ENCODE data around the gene RNF207. TPM values are rescaled to one million over a fixed set of nuclear protein-coding genes. Genes with fewer than 3 reads are reported as not detected.
A peak's percentile ranks its signal among the peaks of the same experiment; 100 is the strongest.

The RNF207 gene
- total RNA-seq, 1 donor from 2014 or later = 4.9 TPM

DNA sequence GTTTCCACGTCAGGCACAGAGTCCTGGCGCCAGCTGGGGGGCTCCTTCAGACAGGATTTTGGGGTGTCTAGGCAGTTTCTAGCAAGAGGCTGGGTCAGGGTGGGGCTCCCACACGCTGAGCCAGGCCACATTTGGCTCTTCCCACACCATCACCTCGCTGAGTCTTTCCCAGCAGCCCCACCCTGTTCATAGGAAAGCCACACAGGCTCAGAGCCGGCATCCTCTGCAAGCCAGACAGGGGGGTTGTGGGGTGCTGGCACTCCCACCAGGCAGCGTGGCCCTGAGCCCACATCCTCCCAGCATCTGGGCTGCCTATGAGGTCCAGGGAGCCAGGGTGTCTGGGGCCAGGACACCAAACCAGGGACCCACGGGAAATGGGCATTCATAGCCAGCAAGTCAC, 57.8 kb downstream of the RNF207 start:
- Mint-ChIP-seq H3K27ac (ENCODE audit: unreplicated experiment) (no peak overlapping the region), H3K4me1 (peaks cover 46% of the 10 kb centered on the region), H3K36me3 (ENCODE audit: low read depth) (no peaks in the 10 kb centered on the region), H3K27me3 (ENCODE audit: low read depth) (no peaks in the 10 kb centered on the region), H3K9me3 (no peaks in the 10 kb centered on the region), H3K4me3 (peak overlapping the region; percentile 65)
- no peak for DNase-seq (ENCODE audit: low read depth, low spot score)
- TF ChIP-seq, protein P1, sequence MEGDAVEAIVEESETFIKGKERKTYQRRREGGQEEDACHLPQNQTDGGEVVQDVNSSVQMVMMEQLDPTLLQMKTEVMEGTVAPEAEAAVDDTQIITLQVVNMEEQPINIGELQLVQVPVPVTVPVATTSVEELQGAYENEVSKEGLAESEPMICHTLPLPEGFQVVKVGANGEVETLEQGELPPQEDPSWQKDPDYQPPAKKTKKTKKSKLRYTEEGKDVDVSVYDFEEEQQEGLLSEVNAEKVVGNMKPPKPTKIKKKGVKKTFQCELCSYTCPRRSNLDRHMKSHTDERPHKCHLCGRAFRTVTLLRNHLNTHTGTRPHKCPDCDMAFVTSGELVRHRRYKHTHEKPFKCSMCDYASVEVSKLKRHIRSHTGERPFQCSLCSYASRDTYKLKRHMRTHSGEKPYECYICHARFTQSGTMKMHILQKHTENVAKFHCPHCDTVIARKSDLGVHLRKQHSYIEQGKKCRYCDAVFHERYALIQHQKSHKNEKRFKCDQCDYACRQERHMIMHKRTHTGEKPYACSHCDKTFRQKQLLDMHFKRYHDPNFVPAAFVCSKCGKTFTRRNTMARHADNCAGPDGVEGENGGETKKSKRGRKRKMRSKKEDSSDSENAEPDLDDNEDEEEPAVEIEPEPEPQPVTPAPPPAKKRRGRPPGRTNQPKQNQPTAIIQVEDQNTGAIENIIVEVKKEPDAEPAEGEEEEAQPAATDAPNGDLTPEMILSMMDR (conservative IDR thresholded peaks at IDR 0.05) = no peak

DNA sequence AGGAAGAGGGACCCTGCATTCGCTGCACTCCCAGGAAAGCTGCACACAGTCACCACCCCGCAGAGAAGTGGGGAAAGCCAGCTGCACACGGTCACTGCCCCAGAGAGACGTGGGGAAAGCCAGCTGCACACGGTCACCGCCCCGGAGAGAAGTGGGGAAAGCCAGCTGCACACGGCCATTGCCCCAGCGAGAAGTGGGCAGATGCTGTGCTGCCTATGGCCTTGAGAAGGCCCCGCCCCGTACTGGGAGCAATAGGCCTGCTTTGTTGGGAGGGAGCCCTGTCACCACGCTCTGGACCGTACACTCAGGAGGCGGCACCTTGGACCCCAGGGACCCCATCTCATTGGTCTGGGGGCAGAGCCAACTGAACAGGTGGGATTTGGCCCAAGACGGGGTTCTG, 59.2 kb downstream of the RNF207 start:
- Mint-ChIP-seq H3K4me3 (no peak overlapping the region), H3K9me3 (no peaks in the 10 kb centered on the region), H3K36me3 (ENCODE audit: low read depth) (no peaks in the 10 kb centered on the region), H3K4me1 (peaks cover 50% of the 10 kb centered on the region), H3K27ac (ENCODE audit: unreplicated experiment) (no peak overlapping the region), H3K27me3 (ENCODE audit: low read depth) (no peaks in the 10 kb centered on the region)
- no peak for DNase-seq (ENCODE audit: low read depth, low spot score)
- TF ChIP-seq, protein P1 (conservative IDR thresholded peaks at IDR 0.05) = no peak

DNA sequence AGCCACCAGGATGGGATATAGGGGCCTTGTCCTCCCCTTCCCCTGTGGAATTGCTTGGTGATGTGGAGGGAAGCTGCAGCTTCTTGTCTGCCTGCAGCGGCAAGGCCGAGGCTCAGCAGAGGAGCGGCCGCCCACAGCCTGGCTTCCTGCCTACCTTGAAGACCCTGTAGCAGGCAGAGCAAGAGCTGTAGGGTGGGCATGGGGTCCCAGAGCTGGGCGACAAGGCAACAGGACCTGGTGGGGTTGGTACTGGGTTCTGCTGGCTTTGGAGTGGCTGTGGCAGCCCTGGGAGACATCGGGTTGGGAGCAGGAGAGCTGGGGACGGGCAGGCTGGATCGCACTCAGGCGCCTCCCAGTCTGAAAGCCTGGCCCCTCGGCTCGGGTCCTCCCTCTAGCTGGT, 60.7 kb downstream of the RNF207 start:
- TF ChIP-seq, protein P1 (conservative IDR thresholded peaks at IDR 0.05) = no peak
- Mint-ChIP-seq H3K36me3 (ENCODE audit: low read depth) (no peaks in the 10 kb centered on the region), H3K27me3 (ENCODE audit: low read depth) (no peaks in the 10 kb centered on the region), H3K4me1 (peaks cover 62% of the 10 kb centered on the region), H3K27ac (ENCODE audit: unreplicated experiment) (no peak overlapping the region), H3K9me3 (no peaks in the 10 kb centered on the region), H3K4me3 (peak overlapping the region; percentile 47)
- DNase-seq (ENCODE audit: low read depth, low spot score) = no peak

DNA sequence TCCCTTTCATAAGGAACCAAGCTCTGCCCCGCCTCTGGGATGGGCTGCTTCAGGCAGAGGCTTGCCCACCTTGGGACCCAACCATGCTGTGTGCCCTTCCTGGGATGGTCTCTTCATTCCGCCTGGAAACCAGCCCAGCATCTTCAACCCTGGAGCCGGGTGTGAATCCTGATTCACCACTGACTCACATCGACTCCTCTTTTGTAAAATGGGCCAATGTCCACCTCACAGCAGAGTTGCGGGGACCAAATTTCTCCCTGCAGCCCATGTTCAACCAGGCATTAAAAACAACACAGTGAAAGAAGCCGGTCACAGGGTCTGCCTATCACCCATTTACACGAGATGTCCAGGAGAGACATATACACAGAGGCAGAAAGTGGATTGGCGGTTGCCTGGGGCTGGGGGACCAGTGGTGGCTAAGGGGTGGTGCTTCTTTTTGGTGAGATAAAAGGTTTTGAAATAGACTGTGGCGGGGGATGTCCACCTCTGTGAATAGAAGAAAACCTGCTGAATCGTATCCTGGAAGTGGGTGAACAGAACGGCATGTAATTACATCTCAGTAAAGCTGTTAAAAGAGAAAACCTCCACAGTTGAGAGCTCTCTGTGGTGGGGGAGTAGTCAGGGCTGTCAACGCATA, 61.9 kb downstream of the RNF207 start:
- Mint-ChIP-seq H3K4me3 (peak overlapping the region; percentile 38), H3K27ac (ENCODE audit: unreplicated experiment) (peak overlapping the region; percentile 8), H3K4me1 (peaks cover 66% of the 10 kb centered on the region), H3K9me3 (no peaks in the 10 kb centered on the region), H3K27me3 (ENCODE audit: low read depth) (no peaks in the 10 kb centered on the region), H3K36me3 (ENCODE audit: low read depth) (no peaks in the 10 kb centered on the region)
- DNase-seq (ENCODE audit: low read depth, low spot score) = no peak
- TF ChIP-seq, protein P1 (conservative IDR thresholded peaks at IDR 0.05) = no peak

DNA sequence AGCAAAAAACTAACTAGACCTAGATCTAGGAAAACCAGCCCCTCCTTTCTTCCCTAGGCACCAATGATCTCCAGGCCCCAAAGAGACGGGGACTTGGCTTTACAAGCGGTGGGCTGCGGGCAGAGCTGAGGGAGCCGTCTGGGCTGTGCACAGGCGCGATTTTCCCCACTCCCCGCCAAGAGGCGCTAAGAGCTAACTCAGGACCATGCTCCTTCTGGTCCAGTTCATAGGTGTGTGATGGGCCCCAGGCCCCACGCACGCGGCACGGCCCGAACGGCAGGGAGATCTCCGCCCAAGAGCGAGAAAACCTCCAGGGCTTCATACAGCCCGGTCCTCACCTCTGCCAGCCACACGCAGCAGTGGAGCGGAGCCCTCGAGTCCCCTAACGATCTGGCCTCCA, 62.5 kb downstream of the RNF207 start:
- no peak for DNase-seq (ENCODE audit: low read depth, low spot score)
- Mint-ChIP-seq H3K9me3 (no peaks in the 10 kb centered on the region), H3K27ac (ENCODE audit: unreplicated experiment) (no peak overlapping the region), H3K36me3 (ENCODE audit: low read depth) (no peaks in the 10 kb centered on the region), H3K4me1 (peaks cover 72% of the 10 kb centered on the region), H3K27me3 (ENCODE audit: low read depth) (no peaks in the 10 kb centered on the region), H3K4me3 (peak overlapping the region; percentile 38)
- TF ChIP-seq, protein P1 (conservative IDR thresholded peaks at IDR 0.05) = no peak
